Endothelial cell of umbilical vein (primary cell): ENCODE measurements around the gene RPS6KB1. TPM values are rescaled to one million over a fixed set of nuclear protein-coding genes. Genes with fewer than 3 reads are reported as not detected.

ENCODE experiments used
- BruUV-seq: library from RNA; stranded (reverse); fragments of 400-500 nt; replicated peaks from 2 replicates; lab custom pipeline; 2021; lab: Mats Ljungman, UMichigan
- CTCF ChIA-PET: fragments of 300-600, 350-600 bp; sonication (Branson Sonifier 250); formaldehyde crosslinking; loops from one replicate; lab custom pipeline; 2021; ENCODE audit warnings: antibody characterized with exemption, inconsistent platforms; lab: Charles Lee
- POLR2A ChIA-PET: fragments of 300-600, 350-600 bp; sonication (Branson Sonifier 250); formaldehyde crosslinking; loops from one replicate; lab custom pipeline; 2021; ENCODE audit warnings: antibody characterized with exemption, inconsistent platforms; lab: Charles Lee
- DNase-seq: peaks from one replicate; pipeline ENCODE4 v3.0.0-alpha.2; 2011; ENCODE audit warnings: low read depth, low spot score
- FAIRE-seq: peaks from 2 replicates; lab custom pipeline; 2011; peaks lifted over from hg19 to GRCh38; lab: Jason Lieb, UNC
- H2AFZ ChIP-seq: 2 replicates; pipeline ENCODE4 v1.6.0; 2012; ENCODE audit warnings: low read depth, low read length, control low read depth, inconsistent platforms
- H3K27ac ChIP-seq: 2 replicates; pipeline ENCODE4 v1.5.1; 2011; ENCODE audit warnings: low read depth, mild to moderate bottlenecking, control low read depth, low read length, moderate library complexity; ENCODE audit not compliant: insufficient read depth
- H3K27me3 ChIP-seq, 2 experiments: 2 replicates each; pipeline versions ENCODE4 v1.6.0 to v1.6.1; 2011; ENCODE audit warnings: low read length in 2 of 2, mixed read lengths in 1 of 2; ENCODE audit not compliant: control insufficient read depth in 2 of 2, insufficient read depth in 2 of 2
- H3K36me3 ChIP-seq, 2 experiments: 2 replicates in 1 of 2; 3 replicates in 1 of 2; pipeline ENCODE4 v1.5.1; 2011; ENCODE audit warnings: low read length in 2 of 2, mild to moderate bottlenecking in 1 of 2, moderate library complexity in 1 of 2; ENCODE audit not compliant: control insufficient read depth in 2 of 2, insufficient read depth in 2 of 2; ENCODE audit errors: extremely low read depth in 1 of 2
- H3K4me1 ChIP-seq: 3 replicates; pipeline ENCODE4 v1.5.1; 2011; ENCODE audit warnings: mild to moderate bottlenecking, low read length; ENCODE audit not compliant: control insufficient read depth, insufficient read depth; ENCODE audit errors: extremely low read depth
- H3K4me2 ChIP-seq: 2 replicates; pipeline ENCODE4 v1.6.1; 2011; ENCODE audit warnings: low read length, control low read depth, mixed read lengths; ENCODE audit not compliant: insufficient read depth
- H3K4me3 ChIP-seq, 3 experiments: fragments of 200-600 bp in 1 of 3; sonication (generic), shearing (Covaris generic) in 1 of 3; replicated peaks in 1 of 3; 2 replicates each; pipeline ENCODE4 v1.5.1; 2011 to 2016; ENCODE audit warnings: control low read depth in 3 of 3, low read length in 3 of 3, mild to moderate bottlenecking in 2 of 3, inconsistent platforms in 1 of 3, low read depth in 1 of 3, moderate library complexity in 1 of 3; ENCODE audit not compliant: insufficient read depth in 1 of 3
- H3K79me2 ChIP-seq: 2 replicates; pipeline ENCODE4 v1.6.0; 2012; ENCODE audit warnings: low read length, inconsistent platforms; ENCODE audit not compliant: control insufficient read depth, insufficient read depth
- H3K9ac ChIP-seq: replicated peaks from 2 replicates; pipeline ENCODE3; 2011; ENCODE audit warnings: low read length, control low read depth; ENCODE audit not compliant: insufficient read depth; ENCODE audit errors: extremely low read depth
- H3K9me1 ChIP-seq: replicated peaks from 3 replicates; pipeline ENCODE4 v1.6.0; 2011; ENCODE audit warnings: mild to moderate bottlenecking, low read length; ENCODE audit not compliant: control insufficient read depth, insufficient read depth; ENCODE audit errors: extremely low read depth
- H3K9me3 ChIP-seq: replicated peaks from 2 replicates; pipeline ENCODE4 v1.5.1; 2012; ENCODE audit warnings: low read length, inconsistent platforms; ENCODE audit not compliant: control insufficient read depth, insufficient read depth
- H4K20me1 ChIP-seq: replicated peaks from 2 replicates; pipeline ENCODE3; 2011; ENCODE audit warnings: mild to moderate bottlenecking, low read length; ENCODE audit not compliant: control insufficient read depth, insufficient read depth; ENCODE audit errors: extremely low read depth
- GATA2 ChIP-seq: IDR thresholded peaks from 2 replicates; pipeline ENCODE4 v1.7.0; 2011; ENCODE audit warnings: low read depth, mild to moderate bottlenecking, moderate library complexity, mixed read lengths, low read length; ENCODE audit not compliant: insufficient read length, insufficient read depth
- JUN ChIP-seq: IDR thresholded peaks from 2 replicates; pipeline ENCODE4 v1.6.1; 2011; ENCODE audit warnings: borderline replicate concordance, low read depth; ENCODE audit not compliant: insufficient read length, insufficient read depth
- POLR2A ChIP-seq: IDR thresholded peaks from 2 replicates; pipeline ENCODE4 v1.6.1; 2012; ENCODE audit warnings: low read depth, mild to moderate bottlenecking, control low read depth, low read length
- dilution Hi-C: fragments of 300-500 bp; cut with MboI; formaldehyde crosslinking; loops from one replicate; pipeline ENCODE4 v1.15.0; 2019; ENCODE audit warnings: low sequenced_read_pairs; ENCODE audit not compliant: extremely low pct_ligation_motif_present
- intact Hi-C: fragments of 100-400 bp; cut with micrococcal nuclease; formaldehyde crosslinking; loops from one replicate; pipeline ENCODE4 v1.10.0; 2022
- polyA plus RNA-seq, 4 experiments: library from polyadenylated mRNA; depleted of rRNA in 3 of 4; stranded (reverse) in 3 of 4; unstranded in 1 of 4; fragments of >200 nt; gene quantifications; 2 replicates each; pipeline versions ENCODE4 v1.2.1 to v1.2.3, GENCODE V29; 2011 to 2012; ENCODE audit warnings: missing spikeins in 1 of 4
- total RNA-seq: library from RNA; stranded (reverse); gene quantifications from 2 replicates; pipeline ENCODE4 v1.2.3, GENCODE V29; 2021
- TF ChIP-seq, protein P1 (sequence below): IDR thresholded peaks from 2 replicates; pipeline ENCODE4 v1.6.1; 2011; ENCODE audit not compliant: insufficient read depth, insufficient read length
- TF ChIP-seq, protein P2 (sequence below), 2 donors: IDR thresholded peaks; 1 replicate in 1 of 2; 2 replicates in 1 of 2; pipeline ENCODE4 v1.5.1; 2011; ENCODE audit warnings: low read length in 2 of 2, mild to moderate bottlenecking in 2 of 2, moderate library complexity in 2 of 2, control low read depth in 1 of 2, inconsistent platforms in 1 of 2, low read depth in 1 of 2; ENCODE audit not compliant: insufficient read depth in 1 of 2; ENCODE audit errors: extremely low read depth in 1 of 2

RPS6KB1 gene
- total and polyA plus RNA-seq, 2 donors (not counting 3 experiments of a cell fraction or from before 2014, with no cell fraction given) = 5.4 to 45.7 TPM

DNA sequence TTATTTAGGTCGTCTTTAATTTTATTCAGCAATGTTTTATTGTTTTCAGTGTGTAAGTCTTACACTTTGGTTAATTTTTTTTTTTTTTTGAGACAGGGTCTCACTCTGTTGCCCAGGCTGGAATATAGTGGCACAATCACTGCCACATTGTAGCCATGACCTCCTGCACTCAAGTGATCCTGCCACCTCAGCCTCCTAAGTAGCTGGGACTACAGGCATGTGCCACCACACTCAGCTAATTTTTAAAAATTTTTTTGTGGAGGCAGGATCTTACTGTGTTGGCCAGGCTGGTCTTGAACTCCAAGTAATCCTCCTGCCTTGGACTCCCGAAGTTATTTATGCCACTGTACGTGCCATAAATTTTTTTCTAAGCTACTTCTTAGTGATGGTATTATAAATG lies 14.5 kb downstream of the RPS6KB1 start:
- TF ChIP-seq GATA2 (no peak), JUN (no peak), POLR2A (no peak)
- TF ChIP-seq, protein P1, sequence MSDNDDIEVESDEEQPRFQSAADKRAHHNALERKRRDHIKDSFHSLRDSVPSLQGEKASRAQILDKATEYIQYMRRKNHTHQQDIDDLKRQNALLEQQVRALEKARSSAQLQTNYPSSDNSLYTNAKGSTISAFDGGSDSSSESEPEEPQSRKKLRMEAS = no peak
- Histone ChIP-seq H3K4me1 (no peaks in the 10 kb centered on the region), H3K36me3 (no peaks in the 10 kb centered on the region), H3K9me1 (no peaks in the 10 kb centered on the region), H3K27me3 (no peaks in the 10 kb centered on the region), H3K4me3 (no peak overlapping the region), H3K4me2 (no peak overlapping the region), H3K9me3 (no peaks in the 10 kb centered on the region), H3K27ac (no peak overlapping the region), H3K9ac (no peak overlapping the region), H2AFZ (no peak overlapping the region), H3K79me2 (peaks cover 32% of the 10 kb centered on the region), H4K20me1 (no peaks in the 10 kb centered on the region)
- intact Hi-C loops = no loop called here
- BruUV-seq = no TSS peak
- DNase-seq (no peak), FAIRE-seq (no peak)
- dilution Hi-C loops = no loop called here
- ChIA-PET POLR2A (no interaction called here), CTCF (no interaction called here)

DNA sequence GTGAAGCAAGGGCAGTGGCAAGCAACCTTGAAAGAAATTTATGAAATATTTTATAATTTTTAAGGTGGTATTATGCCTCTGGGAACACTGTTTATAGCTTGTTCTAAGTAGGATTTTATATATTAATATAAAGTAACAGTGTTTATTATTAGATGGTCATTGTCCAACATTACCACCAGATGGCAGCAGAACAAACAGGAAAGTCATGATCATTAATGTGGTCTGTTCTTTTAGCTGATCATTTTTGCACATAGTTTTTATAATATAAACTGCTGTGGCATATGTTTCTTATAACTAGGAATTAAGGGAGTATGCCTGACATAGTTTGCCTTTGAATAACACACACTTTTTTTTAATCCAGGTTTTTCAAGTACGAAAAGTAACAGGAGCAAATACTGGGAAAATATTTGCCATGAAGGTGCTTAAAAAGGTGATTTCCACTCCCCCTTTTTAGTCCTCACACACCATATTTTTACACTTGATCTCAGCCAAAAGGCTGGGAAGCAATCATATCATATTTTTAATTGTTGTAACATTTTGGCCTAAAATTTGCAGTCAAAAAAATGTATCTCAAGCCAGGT lies 21.4 kb downstream of the RPS6KB1 start:
- Histone ChIP-seq H3K27me3 (no peaks in the 10 kb centered on the region), H3K9me1 (no peaks in the 10 kb centered on the region), H2AFZ (no peak overlapping the region), H3K4me2 (no peak overlapping the region), H3K4me3 (no peak overlapping the region), H3K9me3 (no peaks in the 10 kb centered on the region), H3K27ac (no peak overlapping the region), H3K79me2 (no peaks in the 10 kb centered on the region), H3K9ac (no peak overlapping the region), H4K20me1 (no peaks in the 10 kb centered on the region), H3K4me1 (no peaks in the 10 kb centered on the region), H3K36me3 (peaks cover 2 to 5% of the 10 kb centered on the region in 2 experiments)
- no peak for TF ChIP-seq JUN
- TF ChIP-seq, protein P2, sequence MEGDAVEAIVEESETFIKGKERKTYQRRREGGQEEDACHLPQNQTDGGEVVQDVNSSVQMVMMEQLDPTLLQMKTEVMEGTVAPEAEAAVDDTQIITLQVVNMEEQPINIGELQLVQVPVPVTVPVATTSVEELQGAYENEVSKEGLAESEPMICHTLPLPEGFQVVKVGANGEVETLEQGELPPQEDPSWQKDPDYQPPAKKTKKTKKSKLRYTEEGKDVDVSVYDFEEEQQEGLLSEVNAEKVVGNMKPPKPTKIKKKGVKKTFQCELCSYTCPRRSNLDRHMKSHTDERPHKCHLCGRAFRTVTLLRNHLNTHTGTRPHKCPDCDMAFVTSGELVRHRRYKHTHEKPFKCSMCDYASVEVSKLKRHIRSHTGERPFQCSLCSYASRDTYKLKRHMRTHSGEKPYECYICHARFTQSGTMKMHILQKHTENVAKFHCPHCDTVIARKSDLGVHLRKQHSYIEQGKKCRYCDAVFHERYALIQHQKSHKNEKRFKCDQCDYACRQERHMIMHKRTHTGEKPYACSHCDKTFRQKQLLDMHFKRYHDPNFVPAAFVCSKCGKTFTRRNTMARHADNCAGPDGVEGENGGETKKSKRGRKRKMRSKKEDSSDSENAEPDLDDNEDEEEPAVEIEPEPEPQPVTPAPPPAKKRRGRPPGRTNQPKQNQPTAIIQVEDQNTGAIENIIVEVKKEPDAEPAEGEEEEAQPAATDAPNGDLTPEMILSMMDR (IDR thresholded peaks at IDR 0.05; ENCODE audit: extremely low read depth in 1 of 2, insufficient read depth in 1 of 2, low read depth in 1 of 2, low read length in 2 of 2) = peak; percentile 30 to 33
- intact Hi-C loops (loop anchor here (10.0 kb wide), 1 partner anchor 120 kb away; no protein-coding TSS in a partner anchor), dilution Hi-C loops (no loop called here)
- FAIRE-seq (peak; percentile 93), DNase-seq (peak; percentile 46)
- POLR2A ChIA-PET = no interaction called here
- CTCF ChIA-PET = interaction anchor here (0.6 to 4.4 kb wide), 46 partner anchors 9 to 646 kb away, joined by 3 to 86 read pairs (median 5); partner anchors contain the start of genes PTRH2, RNFT1, RPS6KB1 and TUBD1
- BruUV-seq = no TSS peak
